DND-41 (cell line): ENCODE data around the gene ACKR3.
A peak's percentile ranks its signal among the peaks of the same experiment; 100 is the strongest.

ENCODE experiments used
- ATAC-seq: fragments of 200-7000 bp; cut with Tn5 transposase; 3 replicates; pipeline ENCODE4 v1.9.1; 2021; ENCODE audit warnings: low read depth; ENCODE audit not compliant: insufficient read depth
- DNase-seq: peaks from one replicate; pipeline ENCODE4 v3.0.0-alpha.2; 2020
- H2AFZ ChIP-seq: 2 replicates; pipeline ENCODE4 v1.6.0; 2012; ENCODE audit warnings: low read depth, low read length
- H3K27ac ChIP-seq: 2 replicates; pipeline ENCODE4 v1.5.1; 2012; ENCODE audit warnings: low read length, inconsistent platforms
- H3K27me3 ChIP-seq: fragments of 200-600 bp; sonication (generic); 2 replicates; pipeline ENCODE4 v1.6.0; 2012; ENCODE audit warnings: low read length, mild to moderate bottlenecking, inconsistent platforms; ENCODE audit not compliant: insufficient read depth, poor library complexity
- H3K36me3 ChIP-seq: 2 replicates; pipeline ENCODE4 v1.5.1; 2012; ENCODE audit warnings: low read length, inconsistent platforms; ENCODE audit not compliant: insufficient read depth
- H3K4me1 ChIP-seq: 2 replicates; pipeline ENCODE4 v1.5.1; 2012; ENCODE audit warnings: mild to moderate bottlenecking, low read length; ENCODE audit not compliant: insufficient read depth
- H3K4me2 ChIP-seq: 2 replicates; pipeline ENCODE4 v1.6.0; 2012; ENCODE audit warnings: mild to moderate bottlenecking, moderate library complexity, low read length, inconsistent platforms; ENCODE audit not compliant: insufficient read depth
- H3K4me3 ChIP-seq, 2 experiments: fragments of 200-600 bp in 1 of 2; shearing (Covaris generic) in 1 of 2; 2 replicates each; pipeline ENCODE4 v1.5.1; 2012 to 2016; ENCODE audit warnings: inconsistent platforms in 2 of 2, low read length in 2 of 2, mild to moderate bottlenecking in 2 of 2, low read depth in 1 of 2, moderate library complexity in 1 of 2
- H3K79me2 ChIP-seq: 2 replicates; pipeline ENCODE4 v1.6.0; 2012; ENCODE audit warnings: low read length, inconsistent platforms; ENCODE audit not compliant: insufficient read depth
- H3K9ac ChIP-seq: 2 replicates; pipeline ENCODE4 v1.6.0; 2012; ENCODE audit warnings: low read depth, mild to moderate bottlenecking, inconsistent platforms, low read length, moderate library complexity
- H3K9me3 ChIP-seq: 2 replicates; pipeline ENCODE4 v1.5.1; 2012; ENCODE audit warnings: low read length, moderate library complexity, mild to moderate bottlenecking, inconsistent platforms; ENCODE audit not compliant: insufficient read depth, severe bottlenecking
- H4K20me1 ChIP-seq: 2 replicates; pipeline ENCODE4 v1.6.0; 2012; ENCODE audit warnings: low read length; ENCODE audit not compliant: insufficient read depth
- CTCF ChIP-seq: IDR thresholded peaks from 2 replicates; pipeline ENCODE4 v1.5.1; 2012; ENCODE audit warnings: borderline replicate concordance, low read length, moderate library complexity, mild to moderate bottlenecking; ENCODE audit not compliant: poor library complexity, severe bottlenecking; ENCODE audit errors: extremely low read depth
- EZH2 ChIP-seq: IDR thresholded peaks from 3 replicates; pipeline ENCODE4 v1.6.1; 2012; ENCODE audit warnings: borderline replicate concordance, low read depth, mild to moderate bottlenecking, moderate library complexity, low read length, inconsistent platforms; ENCODE audit not compliant: severe bottlenecking

The ACKR3 gene

GRCh38 chr2:236553522-236553921 lies 16.1 kb upstream of the ACKR3 start:
- Histone ChIP-seq H3K79me2 (no peaks in the 10 kb centered on the region), H3K4me2 (no peak overlapping the region), H3K9ac (no peak overlapping the region), H3K4me1 (peaks cover 38% of the 10 kb centered on the region), H4K20me1 (no peaks in the 10 kb centered on the region), H2AFZ (no peak overlapping the region), H3K27me3 (no peaks in the 10 kb centered on the region), H3K4me3 (no peak overlapping the region), H3K9me3 (no peaks in the 10 kb centered on the region), H3K36me3 (no peaks in the 10 kb centered on the region), H3K27ac (peak overlapping the region; percentile 87)
- TF ChIP-seq EZH2 (no peak), CTCF (no peak)
- ATAC-seq: no peak
- DNase-seq: no peak

DNA sequence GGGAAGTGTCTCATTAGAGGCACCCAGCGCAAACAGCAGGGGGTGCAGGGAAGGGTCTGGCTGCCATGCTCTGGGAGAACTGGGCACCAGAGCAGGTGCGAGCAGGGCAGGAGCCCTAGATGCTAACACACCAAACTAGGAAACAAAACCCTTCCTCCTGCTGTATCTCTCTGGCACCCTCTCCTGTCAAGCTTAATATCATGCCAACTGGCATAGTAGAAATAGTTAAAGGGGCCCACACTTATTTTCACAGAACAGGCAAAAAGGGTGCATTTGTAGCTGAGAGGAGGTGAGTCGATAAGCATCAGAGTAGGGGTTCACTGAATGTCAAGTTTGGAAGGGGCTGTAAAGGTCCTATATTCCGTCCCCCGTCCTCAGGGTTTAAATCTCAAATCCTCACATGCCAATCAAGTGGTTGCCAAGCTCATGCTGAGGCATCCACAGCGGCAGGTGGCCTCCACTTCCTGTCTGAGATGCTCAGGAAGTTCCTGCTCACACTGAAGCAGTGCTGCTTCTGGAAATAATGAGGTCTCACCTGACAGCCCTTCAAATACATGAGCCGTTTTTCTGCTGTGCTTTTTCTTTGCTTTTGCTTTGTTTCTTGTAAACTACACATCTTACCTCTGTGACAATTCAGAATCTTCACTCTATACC lies 14.9 kb upstream of the ACKR3 start:
- Histone ChIP-seq H3K4me1 (peaks cover 31% of the 10 kb centered on the region), H3K9me3 (no peaks in the 10 kb centered on the region), H3K9ac (peak overlapping the region; percentile 34), H3K27me3 (no peaks in the 10 kb centered on the region), H3K4me3 (peak overlapping the region in 1 of 2 experiments; percentile 25; a peak in 2 of 4 replicates), H2AFZ (peak overlapping the region; percentile 58), H3K36me3 (no peaks in the 10 kb centered on the region), H3K4me2 (peak overlapping the region; percentile 53), H3K27ac (peak overlapping the region; percentile 87), H3K79me2 (no peaks in the 10 kb centered on the region), H4K20me1 (no peaks in the 10 kb centered on the region)
- peak; percentile 92 for ATAC-seq
- TF ChIP-seq CTCF (peak; percentile 65), EZH2 (no peak)
- DNase-seq: peak; percentile 76

GRCh38 chr2:236555481-236555880 lies 14.1 kb upstream of the ACKR3 start:
- Histone ChIP-seq H3K79me2 (no peaks in the 10 kb centered on the region), H2AFZ (peak overlapping the region; percentile 58), H3K4me1 (peaks cover 31% of the 10 kb centered on the region), H3K9me3 (no peaks in the 10 kb centered on the region), H3K27me3 (no peaks in the 10 kb centered on the region), H3K27ac (peak overlapping the region; percentile 87), H3K4me2 (peak overlapping the region; percentile 53), H3K36me3 (no peaks in the 10 kb centered on the region), H4K20me1 (no peaks in the 10 kb centered on the region), H3K9ac (peak overlapping the region; percentile 34), H3K4me3 (peak overlapping the region in 1 of 2 experiments; percentile 25; a peak in 2 of 4 replicates)
- ATAC-seq (no peak), DNase-seq (no peak)
- TF ChIP-seq EZH2: no peak
- TF ChIP-seq CTCF: no peak
